Measurements from ENCODE around the gene ZNF511. TPM values are rescaled to one million over a fixed set of nuclear protein-coding genes. Genes with fewer than 3 reads are reported as not detected.

The ZNF511 gene
- total RNA-seq, 1 experiment from 2014 or later, result 44.7 TPM

- ChIA-PET CTCF (no interaction called here), POLR2A (ENCODE audit: unreplicated experiment) (no interaction called here)
- no peaks in the 10 kb centered on the region for H3F3A ChIP-seq (ENCODE audit: insufficient read depth, low read depth)
- no TSS peak for BruUV-seq (replicated peaks)
- H2AFZ ChIP-seq, result no peak overlapping the region
- DNase-seq, result no peak
- H4K20me1 ChIP-seq (ENCODE audit: insufficient read depth), result no peaks in the 10 kb centered on the region
- intact Hi-C loops (cut with micrococcal nuclease; ENCODE audit: unreplicated experiment), result no loop called here
- TF ChIP-seq EZH2 (IDR thresholded peaks at IDR 0.05; ENCODE audit: low read depth) (no peak), CTCF (conservative IDR thresholded peaks at IDR 0.05) (no peak)
- no peak overlapping the region for H3K4me2 ChIP-seq
- no peaks in the 10 kb centered on the region for H3K79me2 ChIP-seq (ENCODE audit: low read depth)
- H3K9me2 ChIP-seq (ENCODE audit: insufficient read depth), result no peaks in the 10 kb centered on the region
- H3K27ac ChIP-seq, result no peak overlapping the region
- no peaks in the 10 kb centered on the region for H3K36me3 ChIP-seq (ENCODE audit: low read depth)
- H3K9me3 ChIP-seq (ENCODE audit: insufficient read depth, low read depth), result no peaks in the 10 kb centered on the region
- no peak overlapping the region for H3K4me3 ChIP-seq
- H3K27me3 ChIP-seq (ENCODE audit: insufficient read depth, low read depth), result no peaks in the 10 kb centered on the region
- no peaks in the 10 kb centered on the region for H3K4me1 ChIP-seq (replicated peaks; ENCODE audit: insufficient read depth)
Observed at GRCh38 chr10:133355266-133355665, 46.6 kb downstream of the ZNF511 start.

- Histone ChIP-seq H3K79me2 (ENCODE audit: low read depth) (no peaks in the 10 kb centered on the region), H3K4me3 (no peak overlapping the region), H2AFZ (no peak overlapping the region), H3K9me3 (ENCODE audit: insufficient read depth, low read depth) (no peaks in the 10 kb centered on the region), H3K4me1 (replicated peaks; ENCODE audit: insufficient read depth) (no peaks in the 10 kb centered on the region), H3K27me3 (ENCODE audit: insufficient read depth, low read depth) (no peaks in the 10 kb centered on the region), H3K9me2 (ENCODE audit: insufficient read depth) (no peaks in the 10 kb centered on the region), H3K36me3 (ENCODE audit: low read depth) (no peaks in the 10 kb centered on the region), H3F3A (ENCODE audit: insufficient read depth, low read depth) (no peaks in the 10 kb centered on the region), H4K20me1 (ENCODE audit: insufficient read depth) (no peaks in the 10 kb centered on the region), H3K4me2 (0 out of 2 replicates have a peak overlapping the region, but pooled peaks have one; percentile 82), H3K27ac (no peak overlapping the region)
- POLR2A ChIA-PET (ENCODE audit: unreplicated experiment), result no interaction called here
- CTCF ChIA-PET, result no interaction called here
- no TSS peak for BruUV-seq (replicated peaks)
- intact Hi-C loops (cut with micrococcal nuclease; ENCODE audit: unreplicated experiment), result no loop called here
- TF ChIP-seq EZH2 (IDR thresholded peaks at IDR 0.05; ENCODE audit: low read depth) (no peak), CTCF (conservative IDR thresholded peaks at IDR 0.05) (no peak)
- DNase-seq, result no peak
Observed at GRCh38 chr10:133355991-133356390, 47.3 kb downstream of the ZNF511 start.

GRCh38 chr10:133356549-133357284, 48.0 kb downstream of the ZNF511 start:
- H3K36me3 ChIP-seq (ENCODE audit: low read depth), result no peaks in the 10 kb centered on the region
- POLR2A ChIA-PET (ENCODE audit: unreplicated experiment), result no interaction called here
- peak overlapping the region; percentile 82 for H3K4me2 ChIP-seq

More at GRCh38 chr10:133356549-133357284, 48.0 kb downstream of the ZNF511 start:
- BruUV-seq (replicated peaks), result TSS peak; percentile 20
- Histone ChIP-seq H4K20me1 (ENCODE audit: insufficient read depth) (no peaks in the 10 kb centered on the region), H3F3A (ENCODE audit: insufficient read depth, low read depth) (no peaks in the 10 kb centered on the region), H3K4me1 (replicated peaks; ENCODE audit: insufficient read depth) (no peaks in the 10 kb centered on the region), H3K27ac (no peak overlapping the region), H3K79me2 (ENCODE audit: low read depth) (no peaks in the 10 kb centered on the region), H2AFZ (peak overlapping the region; percentile 82), H3K27me3 (ENCODE audit: insufficient read depth, low read depth) (no peaks in the 10 kb centered on the region), H3K9me2 (ENCODE audit: insufficient read depth) (no peaks in the 10 kb centered on the region), H3K9me3 (ENCODE audit: insufficient read depth, low read depth) (no peaks in the 10 kb centered on the region), H3K4me3 (peak overlapping the region; percentile 63)
- CTCF ChIA-PET, result no interaction called here
- no peak for DNase-seq
- no peak for TF ChIP-seq EZH2 (IDR thresholded peaks at IDR 0.05; ENCODE audit: low read depth)
- no peak for TF ChIP-seq CTCF (conservative IDR thresholded peaks at IDR 0.05)
- intact Hi-C loops (cut with micrococcal nuclease; ENCODE audit: unreplicated experiment), result no loop called here
